ENCODE results near the gene GPR162. TPM values are rescaled to one million over a fixed set of nuclear protein-coding genes. Genes with fewer than 3 reads are reported as not detected.

GPR162 gene
- total RNA-seq, 1 experiment from 2014 or later = 2.3 TPM

GRCh38 chr12:6837370-6838060, 15.9 kb downstream of the GPR162 start:
- RAD21 ChIA-PET (ENCODE audit: low non-redundant PET in 1 of 2, low total read pairs in 2 of 2, uncharacterized antibody in 2 of 2, unreplicated experiment in 2 of 2) = no interaction called here

More at GRCh38 chr12:6837370-6838060, 15.9 kb downstream of the GPR162 start:
- TF ChIP-seq, protein P1, sequence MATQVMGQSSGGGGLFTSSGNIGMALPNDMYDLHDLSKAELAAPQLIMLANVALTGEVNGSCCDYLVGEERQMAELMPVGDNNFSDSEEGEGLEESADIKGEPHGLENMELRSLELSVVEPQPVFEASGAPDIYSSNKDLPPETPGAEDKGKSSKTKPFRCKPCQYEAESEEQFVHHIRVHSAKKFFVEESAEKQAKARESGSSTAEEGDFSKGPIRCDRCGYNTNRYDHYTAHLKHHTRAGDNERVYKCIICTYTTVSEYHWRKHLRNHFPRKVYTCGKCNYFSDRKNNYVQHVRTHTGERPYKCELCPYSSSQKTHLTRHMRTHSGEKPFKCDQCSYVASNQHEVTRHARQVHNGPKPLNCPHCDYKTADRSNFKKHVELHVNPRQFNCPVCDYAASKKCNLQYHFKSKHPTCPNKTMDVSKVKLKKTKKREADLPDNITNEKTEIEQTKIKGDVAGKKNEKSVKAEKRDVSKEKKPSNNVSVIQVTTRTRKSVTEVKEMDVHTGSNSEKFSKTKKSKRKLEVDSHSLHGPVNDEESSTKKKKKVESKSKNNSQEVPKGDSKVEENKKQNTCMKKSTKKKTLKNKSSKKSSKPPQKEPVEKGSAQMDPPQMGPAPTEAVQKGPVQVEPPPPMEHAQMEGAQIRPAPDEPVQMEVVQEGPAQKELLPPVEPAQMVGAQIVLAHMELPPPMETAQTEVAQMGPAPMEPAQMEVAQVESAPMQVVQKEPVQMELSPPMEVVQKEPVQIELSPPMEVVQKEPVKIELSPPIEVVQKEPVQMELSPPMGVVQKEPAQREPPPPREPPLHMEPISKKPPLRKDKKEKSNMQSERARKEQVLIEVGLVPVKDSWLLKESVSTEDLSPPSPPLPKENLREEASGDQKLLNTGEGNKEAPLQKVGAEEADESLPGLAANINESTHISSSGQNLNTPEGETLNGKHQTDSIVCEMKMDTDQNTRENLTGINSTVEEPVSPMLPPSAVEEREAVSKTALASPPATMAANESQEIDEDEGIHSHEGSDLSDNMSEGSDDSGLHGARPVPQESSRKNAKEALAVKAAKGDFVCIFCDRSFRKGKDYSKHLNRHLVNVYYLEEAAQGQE (IDR thresholded peaks at IDR 0.05; ENCODE audit: low read depth) = no peak
- TF ChIP-seq ZBTB33 (IDR thresholded peaks at IDR 0.05; ENCODE audit: extremely low read depth, insufficient replicate concordance, low read length) = no peak
- TF ChIP-seq ZFX (IDR thresholded peaks at IDR 0.05) = no peak
- no peak for TF ChIP-seq TCF7L2 (IDR thresholded peaks at IDR 0.05; ENCODE audit: borderline replicate concordance, extremely low read depth, insufficient read depth, insufficient read length)
- TF ChIP-seq JUND (IDR thresholded peaks at IDR 0.05) = no peak
- no peak for TF ChIP-seq MAX (IDR thresholded peaks at IDR 0.05)
- TF ChIP-seq ZNF274 (IDR thresholded peaks at IDR 0.05; ENCODE audit: low read depth, low read length) = no peak
- no peak for TF ChIP-seq POLR2A (IDR thresholded peaks at IDR 0.05; ENCODE audit: borderline replicate concordance, extremely low read depth, insufficient read depth, insufficient read length)
- TF ChIP-seq EZH2 (IDR thresholded peaks at IDR 0.05) = no peak
- TF ChIP-seq CBX3 (IDR thresholded peaks at IDR 0.05; ENCODE audit: low read depth) = no peak
- no peak for TF ChIP-seq RAD21 (IDR thresholded peaks at IDR 0.05; ENCODE audit: low read depth)
- H3K79me2 ChIP-seq (ENCODE audit: insufficient read depth, low read length) = no peaks in the 10 kb centered on the region
- H2AFZ ChIP-seq (ENCODE audit: low read depth, low read length, poor library complexity, severe bottlenecking) = no peak overlapping the region
- BruUV-seq (replicated peaks) = no TSS peak
- H3K9ac ChIP-seq (ENCODE audit: low read length) = no peak overlapping the region
- H3K4me3 ChIP-seq (replicated peaks in 1 of 2; ENCODE audit: low read depth in 1 of 2, low read length in 2 of 2) = no peak overlapping the region
- no peaks in the 10 kb centered on the region for H3K9me2 ChIP-seq (ENCODE audit: insufficient read depth)
- peaks cover 0 to 15% of the 10 kb centered on the region in 2 experiments; a peak in 2 of 4 replicates for H3K4me1 ChIP-seq (ENCODE audit: control insufficient read depth in 1 of 2, insufficient read depth in 2 of 2, low read length in 2 of 2)
- H3K36me3 ChIP-seq (ENCODE audit: control insufficient read depth in 1 of 2, insufficient read depth in 2 of 2, low read length in 2 of 2) = peaks cover 11 to 16% of the 10 kb centered on the region in 2 experiments; a peak in 3 of 4 replicates
- H3K27ac ChIP-seq (ENCODE audit: low read depth, low read length) = no peak overlapping the region
- H3K9me3 ChIP-seq (ENCODE audit: control insufficient read depth in 1 of 2, insufficient read depth in 1 of 2, low read depth in 1 of 2, low read length in 2 of 2) = no peaks in the 10 kb centered on the region
- POLR2A ChIA-PET = no interaction called here
- H3K4me2 ChIP-seq (ENCODE audit: low read length) = no peak overlapping the region
- no peaks in the 10 kb centered on the region for H4K20me1 ChIP-seq (ENCODE audit: insufficient read depth)
- intact Hi-C loops (cut with micrococcal nuclease) = no loop called here
- CTCF ChIA-PET = no interaction called here
- H3K27me3 ChIP-seq (ENCODE audit: insufficient read depth, low read length) = no peaks in the 10 kb centered on the region
- ATAC-seq (no peak), DNase-seq (ENCODE audit: low read depth, low spot score) (no peak)

Data from HCT116 (cell line).